ENCODE results near the gene ABCA1. TPM values are rescaled to one million over a fixed set of nuclear protein-coding genes. Genes with fewer than 3 reads are reported as not detected.

Gene ABCA1
- total and polyA plus RNA-seq, 2 of the 13 experiments (the other 11 are each of a cell fraction or from before 2014, with no cell fraction given) = 26.8 to 63.8 TPM

GRCh38 chr9:104912606-104913005 lies 15.3 kb downstream of the ABCA1 start (continued):
- TF ChIP-seq ZNF414 (CRISPR knock-in tag; IDR thresholded peaks at IDR 0.05) = 0 out of 2 replicates have a peak, but pooled peaks have one; percentile 25
- TF ChIP-seq PATZ1 (CRISPR knock-in tag; IDR thresholded peaks at IDR 0.05) = peak; percentile 93
- TF ChIP-seq ERF (CRISPR knock-in tag; IDR thresholded peaks at IDR 0.05) = 0 out of 2 replicates have a peak, but pooled peaks have one; percentile 28
- TF ChIP-seq RCOR2 (CRISPR knock-in tag; IDR thresholded peaks at IDR 0.05) = peak; percentile 68
- no peak for TF ChIP-seq REL (CRISPR knock-in tag; conservative IDR thresholded peaks at IDR 0.05)
- TF ChIP-seq ZNF468 (CRISPR knock-in tag; IDR thresholded peaks at IDR 0.05) = no peak
- peak; percentile 41; the same call in 1 of the 2 replicates for TF ChIP-seq HNF1A (IDR thresholded peaks at IDR 0.05; ENCODE audit: low read depth)
- peak; percentile 30; the same call in 1 of the 2 replicates for TF ChIP-seq HNF1A (CRISPR knock-in tag; IDR thresholded peaks at IDR 0.05; ENCODE audit: borderline replicate concordance)
- peak; percentile 79; the same call in 1 of the 2 replicates for TF ChIP-seq FOXJ3 (CRISPR knock-in tag; IDR thresholded peaks at IDR 0.05; ENCODE audit: borderline replicate concordance)
- TF ChIP-seq ZNF337 (CRISPR knock-in tag; IDR thresholded peaks at IDR 0.05; ENCODE audit: borderline replicate concordance, low read depth) = 0 out of 2 replicates have a peak, but pooled peaks have one; percentile 47
- peak; percentile 63 for TF ChIP-seq GFI1 (CRISPR knock-in tag; IDR thresholded peaks at IDR 0.05; ENCODE audit: borderline replicate concordance)
- peak; percentile 92 for TF ChIP-seq TCF7 (IDR thresholded peaks at IDR 0.05; ENCODE audit: low read depth)
- peak; percentile 80; the same call in 1 of the 2 replicates for TF ChIP-seq PITX1 (CRISPR knock-in tag; IDR thresholded peaks at IDR 0.05)
- TF ChIP-seq AHDC1 (CRISPR knock-in tag; IDR thresholded peaks at IDR 0.05; ENCODE audit: borderline replicate concordance) = peak; percentile 97
